ENCODE results near the gene EPHA6.

DNA sequence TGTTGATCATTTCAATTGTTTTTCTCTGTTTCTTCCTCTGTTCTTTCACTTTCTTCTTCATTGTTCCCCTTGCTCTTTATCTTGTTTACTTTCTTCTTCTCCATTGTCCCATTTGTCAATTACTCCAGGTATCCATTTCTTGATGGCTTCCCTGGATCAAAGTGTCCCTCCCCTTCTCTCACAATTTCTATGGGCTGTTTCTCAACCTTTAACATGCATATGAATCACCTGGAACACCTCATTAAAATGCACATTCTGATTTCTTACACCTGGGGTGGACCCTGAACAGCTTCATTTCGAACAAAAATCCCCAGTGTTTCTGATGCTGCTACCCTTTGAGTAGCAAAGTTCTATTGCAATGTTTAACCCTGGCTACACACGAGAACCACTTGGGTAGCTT is 454.8 kb downstream of the EPHA6 start:
- TF ChIP-seq POLR2A (IDR thresholded peaks at IDR 0.05): no peak
- TF ChIP-seq, protein P1, sequence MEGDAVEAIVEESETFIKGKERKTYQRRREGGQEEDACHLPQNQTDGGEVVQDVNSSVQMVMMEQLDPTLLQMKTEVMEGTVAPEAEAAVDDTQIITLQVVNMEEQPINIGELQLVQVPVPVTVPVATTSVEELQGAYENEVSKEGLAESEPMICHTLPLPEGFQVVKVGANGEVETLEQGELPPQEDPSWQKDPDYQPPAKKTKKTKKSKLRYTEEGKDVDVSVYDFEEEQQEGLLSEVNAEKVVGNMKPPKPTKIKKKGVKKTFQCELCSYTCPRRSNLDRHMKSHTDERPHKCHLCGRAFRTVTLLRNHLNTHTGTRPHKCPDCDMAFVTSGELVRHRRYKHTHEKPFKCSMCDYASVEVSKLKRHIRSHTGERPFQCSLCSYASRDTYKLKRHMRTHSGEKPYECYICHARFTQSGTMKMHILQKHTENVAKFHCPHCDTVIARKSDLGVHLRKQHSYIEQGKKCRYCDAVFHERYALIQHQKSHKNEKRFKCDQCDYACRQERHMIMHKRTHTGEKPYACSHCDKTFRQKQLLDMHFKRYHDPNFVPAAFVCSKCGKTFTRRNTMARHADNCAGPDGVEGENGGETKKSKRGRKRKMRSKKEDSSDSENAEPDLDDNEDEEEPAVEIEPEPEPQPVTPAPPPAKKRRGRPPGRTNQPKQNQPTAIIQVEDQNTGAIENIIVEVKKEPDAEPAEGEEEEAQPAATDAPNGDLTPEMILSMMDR (IDR thresholded peaks at IDR 0.05): no peak

Measured in transverse colon (tissue), 3 donors.